Mesodermal cell (in vitro differentiated cells): ENCODE data around the gene ACOXL.

Experiments used
- H3K27ac ChIP-seq: 2 replicates; pipeline ENCODE4 v1.7.0; 2013; ENCODE audit warnings: mild to moderate bottlenecking, low read depth, low read length, moderate library complexity; ENCODE audit not compliant: severe bottlenecking
- H3K36me3 ChIP-seq: 2 replicates; pipeline ENCODE4 v1.7.1; 2013; ENCODE audit warnings: mild to moderate bottlenecking, low read length, moderate library complexity; ENCODE audit not compliant: control insufficient read depth, insufficient read depth
- H3K4me1 ChIP-seq: one replicate; pipeline ENCODE4 v1.7.1; 2013; ENCODE audit warnings: mild to moderate bottlenecking, low read length; ENCODE audit not compliant: insufficient read depth, control insufficient read depth, poor library complexity, severe bottlenecking
- H3K4me3 ChIP-seq: 2 replicates; pipeline ENCODE4 v1.7.0; 2013; ENCODE audit warnings: low read length, control low read depth, mild to moderate bottlenecking; ENCODE audit not compliant: insufficient read depth, poor library complexity, severe bottlenecking; ENCODE audit errors: extremely low read depth
- H3K9me3 ChIP-seq: 2 replicates; pipeline ENCODE4 v1.7.1; 2013; ENCODE audit warnings: mild to moderate bottlenecking, low read length, moderate library complexity; ENCODE audit not compliant: control insufficient read depth
- WGBS, 2 experiments: methylation state at CpG; one replicate each; pipeline ENCODE4 v1.1.5; 2013; ENCODE audit warnings: missing lambda C conversion rate in 2 of 2; ENCODE audit not compliant: insufficient coverage in 2 of 2; 5-methylcytosine and 5-hydroxymethylcytosine counted together

ACOXL gene

GRCh38 chr2:110931648-110932047 lies 199.3 kb downstream of the ACOXL start:
- no CpG with 5 or more reads among the region's 2 CpGs for WGBS, 2 experiments
- Histone ChIP-seq H3K27ac (no peak overlapping the region), H3K4me1 (no peaks in the 10 kb centered on the region), H3K9me3 (peaks cover 4% of the 10 kb centered on the region), H3K4me3 (no peak overlapping the region), H3K36me3 (no peaks in the 10 kb centered on the region)

- no peaks in the 10 kb centered on the region for H3K36me3 ChIP-seq
- H3K4me3 ChIP-seq = no peak overlapping the region
- H3K27ac ChIP-seq = no peak overlapping the region
- WGBS, 2 experiments = 87 to 96% methylated on average over 8 to 10 of the region's 10 CpGs
- peaks cover 4% of the 10 kb centered on the region for H3K9me3 ChIP-seq
- no peaks in the 10 kb centered on the region for H3K4me1 ChIP-seq
Observed at GRCh38 chr2:110933420-110933819, 201.0 kb downstream of the ACOXL start.

GRCh38 chr2:110934948-110935347 lies 202.6 kb downstream of the ACOXL start:
- Histone ChIP-seq H3K27ac (no peak overlapping the region), H3K4me1 (no peaks in the 10 kb centered on the region), H3K9me3 (peaks cover 4% of the 10 kb centered on the region), H3K36me3 (no peaks in the 10 kb centered on the region), H3K4me3 (no peak overlapping the region)
- 98 to 100% methylated on average over 2 to 6 of the region's 6 CpGs for WGBS, 2 experiments

- Histone ChIP-seq H3K27ac (no peak overlapping the region), H3K9me3 (no peaks in the 10 kb centered on the region), H3K4me3 (no peak overlapping the region), H3K4me1 (no peaks in the 10 kb centered on the region), H3K36me3 (no peaks in the 10 kb centered on the region)
- 69 to 79% methylated on average over 2 to 4 of the region's 5 CpGs for whole genome bisulfite sequencing, 2 experiments
Observed at GRCh38 chr2:110940376-110940910, 208.1 kb downstream of the ACOXL start.

- no CpG with 5 or more reads among the region's 2 CpGs for WGBS, 2 experiments
- no peaks in the 10 kb centered on the region for H3K36me3 ChIP-seq
- H3K9me3 ChIP-seq = no peaks in the 10 kb centered on the region
- H3K4me3 ChIP-seq = no peak overlapping the region
- H3K27ac ChIP-seq = no peak overlapping the region
- H3K4me1 ChIP-seq = no peaks in the 10 kb centered on the region
Observed at GRCh38 chr2:110941226-110941625, 208.9 kb downstream of the ACOXL start.

- 70 to 75% methylated on average over 1 of the region's 1 CpG for WGBS, 2 experiments
Observed at GRCh38 chr2:110943070-110943634, 210.8 kb downstream of the ACOXL start.

GRCh38 chr2:110946902-110947301 lies 214.5 kb downstream of the ACOXL start:
- Histone ChIP-seq H3K4me3 (no peak overlapping the region), H3K36me3 (no peaks in the 10 kb centered on the region), H3K4me1 (no peaks in the 10 kb centered on the region), H3K9me3 (no peaks in the 10 kb centered on the region), H3K27ac (no peak overlapping the region)
- 91 to 97% methylated on average over 3 to 6 of the region's 7 CpGs for WGBS, 2 experiments

More at GRCh38 chr2:110943070-110943634, 210.8 kb downstream of the ACOXL start:
- no peak overlapping the region for H3K27ac ChIP-seq
- no peaks in the 10 kb centered on the region for H3K4me1 ChIP-seq
- no peaks in the 10 kb centered on the region for H3K36me3 ChIP-seq
- H3K4me3 ChIP-seq = no peak overlapping the region
- no peaks in the 10 kb centered on the region for H3K9me3 ChIP-seq

GRCh38 chr2:110948027-110948674 lies 215.8 kb downstream of the ACOXL start:
- Histone ChIP-seq H3K4me3 (no peak overlapping the region), H3K4me1 (no peaks in the 10 kb centered on the region), H3K9me3 (no peaks in the 10 kb centered on the region), H3K36me3 (no peaks in the 10 kb centered on the region), H3K27ac (no peak overlapping the region)
- WGBS, 2 experiments = 81 to 82% methylated on average over 7 of the region's 10 CpGs

GRCh38 chr2:110950281-110950680 lies 217.9 kb downstream of the ACOXL start:
- 88 to 100% methylated on average over 1 to 2 of the region's 3 CpGs for WGBS, 2 experiments
- no peaks in the 10 kb centered on the region for H3K9me3 ChIP-seq
- no peaks in the 10 kb centered on the region for H3K36me3 ChIP-seq
- H3K27ac ChIP-seq = no peak overlapping the region
- no peak overlapping the region for H3K4me3 ChIP-seq
- H3K4me1 ChIP-seq = no peaks in the 10 kb centered on the region

GRCh38 chr2:110955045-110955444 lies 222.7 kb downstream of the ACOXL start:
- H3K27ac ChIP-seq = no peak overlapping the region
- WGBS, 2 experiments = 60 to 86% methylated on average over 1 of the region's 2 CpGs
- no peaks in the 10 kb centered on the region for H3K36me3 ChIP-seq
- H3K9me3 ChIP-seq = no peaks in the 10 kb centered on the region
- H3K4me1 ChIP-seq = no peaks in the 10 kb centered on the region
- H3K4me3 ChIP-seq = no peak overlapping the region

- Histone ChIP-seq H3K4me3 (no peak overlapping the region), H3K27ac (no peak overlapping the region), H3K9me3 (no peaks in the 10 kb centered on the region), H3K36me3 (no peaks in the 10 kb centered on the region), H3K4me1 (no peaks in the 10 kb centered on the region)
- 82 to 83% methylated on average over 2 of the region's 3 CpGs for WGBS, 2 experiments
Observed at GRCh38 chr2:110955556-110955955, 223.2 kb downstream of the ACOXL start.
